Islet precursor cell (in vitro differentiated cells): ENCODE data around the gene MGMT.
A peak's percentile ranks its signal among the peaks of the same experiment; 100 is the strongest.

Experiments
- DNase-seq: peaks from one replicate; pipeline ENCODE4 v3.0.0-alpha.2; 2018

The MGMT gene

GRCh38 chr10:129659508-129660268 is 192.6 kb downstream of the MGMT start:
- DNase-seq: no peak

GRCh38 chr10:129660569-129660968 is 193.5 kb downstream of the MGMT start:
- DNase-seq: no peak

GRCh38 chr10:129662426-129662825 is 195.4 kb downstream of the MGMT start:
- peak; percentile 46 for DNase-seq

GRCh38 chr10:129670124-129670523 is 203.1 kb downstream of the MGMT start:
- DNase-seq: no peak

GRCh38 chr10:129673292-129673691 is 206.3 kb downstream of the MGMT start:
- DNase-seq: no peak

- DNase-seq: no peak
These were observed 208.2 kb downstream of the MGMT start for GRCh38 chr10:129675027-129675769.

- DNase-seq: no peak
These were observed 209.0 kb downstream of the MGMT start for GRCh38 chr10:129676014-129676413.

- DNase-seq: no peak
These were observed 210.4 kb downstream of the MGMT start for GRCh38 chr10:129677377-129677927.

- DNase-seq: no peak
These were observed 211.1 kb downstream of the MGMT start for GRCh38 chr10:129678186-129678585.

- DNase-seq: no peak
These were observed 212.2 kb downstream of the MGMT start for GRCh38 chr10:129679207-129679606.

GRCh38 chr10:129680661-129681344 is 213.8 kb downstream of the MGMT start:
- DNase-seq: peak; percentile 42

GRCh38 chr10:129681856-129682255 is 214.8 kb downstream of the MGMT start:
- no peak for DNase-seq

GRCh38 chr10:129683519-129683918 is 216.5 kb downstream of the MGMT start:
- no peak for DNase-seq

GRCh38 chr10:129683920-129684319 is 216.9 kb downstream of the MGMT start:
- no peak for DNase-seq

- no peak for DNase-seq
These were observed 218.2 kb downstream of the MGMT start for GRCh38 chr10:129685271-129685670.

- DNase-seq: no peak
These were observed 222.6 kb downstream of the MGMT start for GRCh38 chr10:129689671-129690071.

- DNase-seq: no peak
These were observed 223.4 kb downstream of the MGMT start for GRCh38 chr10:129690248-129691070.

- DNase-seq: no peak
These were observed 225.7 kb downstream of the MGMT start for GRCh38 chr10:129692695-129693094.

- DNase-seq: no peak
These were observed 226.3 kb downstream of the MGMT start for GRCh38 chr10:129693382-129693781.

GRCh38 chr10:129694184-129694583 is 227.1 kb downstream of the MGMT start:
- DNase-seq: no peak

- DNase-seq: no peak
These were observed 227.7 kb downstream of the MGMT start for GRCh38 chr10:129694691-129695243.

- no peak for DNase-seq
These were observed 228.6 kb downstream of the MGMT start for GRCh38 chr10:129695671-129696070.
